Lower leg skin (tissue), 3 donors: ENCODE measurements around the gene IDH3A.

Source experiments
- POLR2A ChIP-seq, 2 donors: fragments of 450-650 bp; IDR thresholded peaks; one replicate each; pipeline ENCODE4 v1.6.1; 2016 to 2017; ENCODE audit warnings: antibody characterized with exemption in 2 of 2, mild to moderate bottlenecking in 1 of 2, moderate library complexity in 1 of 2
- TF ChIP-seq, protein P1 (sequence below), 3 donors: fragments of 450-650 bp; IDR thresholded peaks; one replicate each; pipeline ENCODE4 v1.5.1; 2016; ENCODE audit warnings: antibody characterized with exemption in 3 of 3, mild to moderate bottlenecking in 3 of 3, moderate library complexity in 2 of 3

DNA sequence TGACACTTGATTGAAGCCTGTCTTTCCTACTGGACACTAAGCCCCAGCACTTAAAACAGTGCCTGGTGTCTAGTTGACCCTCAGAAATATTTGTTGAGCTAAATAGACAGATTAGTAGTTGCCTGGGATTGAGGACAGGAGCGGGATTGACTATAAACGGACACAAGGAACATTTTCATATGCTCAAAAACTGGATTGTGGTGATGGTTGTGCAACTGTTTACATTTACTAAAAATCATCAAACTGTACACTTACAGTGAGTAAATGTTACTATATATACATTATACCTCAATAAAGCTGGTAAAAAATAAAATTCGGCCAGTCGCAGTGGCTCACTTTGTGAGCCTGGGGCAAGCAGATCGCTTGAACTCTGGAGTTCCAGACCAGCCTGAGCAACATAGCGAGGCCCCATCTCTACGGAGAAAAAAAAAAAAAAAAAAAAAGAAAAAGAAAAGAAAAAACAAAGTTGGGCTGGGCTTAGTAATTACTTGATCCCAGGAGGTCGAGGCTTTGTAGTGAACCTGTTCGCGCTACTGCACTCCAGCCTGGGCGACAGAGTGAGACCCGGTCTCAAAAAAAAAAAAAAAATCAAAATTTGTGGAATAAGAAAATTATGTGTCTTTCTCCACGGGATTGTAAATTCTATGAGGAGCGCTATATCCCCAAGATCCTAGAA, 632 bp upstream of the IDH3A start:
- TF ChIP-seq, protein P1, sequence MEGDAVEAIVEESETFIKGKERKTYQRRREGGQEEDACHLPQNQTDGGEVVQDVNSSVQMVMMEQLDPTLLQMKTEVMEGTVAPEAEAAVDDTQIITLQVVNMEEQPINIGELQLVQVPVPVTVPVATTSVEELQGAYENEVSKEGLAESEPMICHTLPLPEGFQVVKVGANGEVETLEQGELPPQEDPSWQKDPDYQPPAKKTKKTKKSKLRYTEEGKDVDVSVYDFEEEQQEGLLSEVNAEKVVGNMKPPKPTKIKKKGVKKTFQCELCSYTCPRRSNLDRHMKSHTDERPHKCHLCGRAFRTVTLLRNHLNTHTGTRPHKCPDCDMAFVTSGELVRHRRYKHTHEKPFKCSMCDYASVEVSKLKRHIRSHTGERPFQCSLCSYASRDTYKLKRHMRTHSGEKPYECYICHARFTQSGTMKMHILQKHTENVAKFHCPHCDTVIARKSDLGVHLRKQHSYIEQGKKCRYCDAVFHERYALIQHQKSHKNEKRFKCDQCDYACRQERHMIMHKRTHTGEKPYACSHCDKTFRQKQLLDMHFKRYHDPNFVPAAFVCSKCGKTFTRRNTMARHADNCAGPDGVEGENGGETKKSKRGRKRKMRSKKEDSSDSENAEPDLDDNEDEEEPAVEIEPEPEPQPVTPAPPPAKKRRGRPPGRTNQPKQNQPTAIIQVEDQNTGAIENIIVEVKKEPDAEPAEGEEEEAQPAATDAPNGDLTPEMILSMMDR (IDR thresholded peaks at IDR 0.05) = no peak
- TF ChIP-seq POLR2A (IDR thresholded peaks at IDR 0.05) = no peak
